ENCODE data around the gene EIF2B4.
A peak's percentile ranks its signal among the peaks of the same experiment; 100 is the strongest.
"Not testable (repeated sequence)": the region's sequence is repeated elsewhere in the genome, so short reads cannot be mapped to it uniquely, and the experiment has no call there.

Gene EIF2B4

GRCh38 chr2:27335311-27335710 is 34.8 kb downstream of the EIF2B4 start:
- DNase-seq, result no peak

- no peak for DNase-seq
Observed at GRCh38 chr2:27324720-27325119, 45.4 kb downstream of the EIF2B4 start.

GRCh38 chr2:27323596-27324285 is 46.4 kb downstream of the EIF2B4 start:
- no peak for DNase-seq

GRCh38 chr2:27322766-27323595 is 47.2 kb downstream of the EIF2B4 start, which contains the start of gene MPV17:
Gene MPV17 (minus strand): TSS chr2:27323097. CDS start chr2:27322517, 580 bp downstream.
- peak; percentile 81 for DNase-seq

- no peak for DNase-seq
Observed at GRCh38 chr2:27322301-27322765, 47.8 kb downstream of the EIF2B4 start.

GRCh38 chr2:27320958-27321543 is 49.1 kb downstream of the EIF2B4 start:
- DNase-seq, result no peak

GRCh38 chr2:27319839-27320238 is 50.3 kb downstream of the EIF2B4 start:
- not testable (repeated sequence) for DNase-seq

GRCh38 chr2:27316655-27317412 is 53.3 kb downstream of the EIF2B4 start:
- DNase-seq, result no peak

GRCh38 chr2:27315122-27315521 is 55.0 kb downstream of the EIF2B4 start:
- DNase-seq, result no peak

GRCh38 chr2:27314709-27315108 is 55.4 kb downstream of the EIF2B4 start:
- DNase-seq, result no peak
